K562 (cell line): ENCODE data around the gene TERT.

ENCODE experiments used
- CHD4 ChIP-seq: fragments of 200-600 bp; sonication (generic); IDR thresholded peaks from 3 replicates; pipeline ENCODE4 v1.6.1; 2012; ENCODE audit warnings: low read depth, mild to moderate bottlenecking, mixed read lengths, low read length, inconsistent platforms; ENCODE audit not compliant: insufficient read depth, insufficient replicate concordance, poor library complexity, severe bottlenecking
- CTCF ChIP-seq, 3 experiments: IDR thresholded peaks in 2 of 3; conservative IDR thresholded peaks in 1 of 3; 2 replicates each; pipeline ENCODE4 v1.5.1; 2011 to 2012; ENCODE audit warnings: low read length in 3 of 3, mild to moderate bottlenecking in 3 of 3, control low read depth in 2 of 3, improper control_type of control experiment in 1 of 3, inconsistent platforms in 1 of 3, low read depth in 1 of 3, mixed read lengths in 1 of 3, moderate library complexity in 1 of 3; ENCODE audit not compliant: insufficient read depth in 2 of 3
- EGR1 ChIP-seq: fragments of 450-650 bp; conservative IDR thresholded peaks from 2 replicates; pipeline ENCODE4 v1.6.1; 2017; ENCODE audit warnings: mild to moderate bottlenecking
- GABPA ChIP-seq: fragments of 200-800 bp; sonication (Bioruptor generic); conservative IDR thresholded peaks from 2 replicates; pipeline ENCODE4 v1.6.1; 2016; ENCODE audit warnings: low read depth, missing genetic modification characterization, missing compliant biosample characterization
- MAFF ChIP-seq: IDR thresholded peaks from 2 replicates; pipeline ENCODE4 v1.6.1; 2012; ENCODE audit warnings: low read length, improper control_type of control experiment
- POLR2A ChIP-seq: fragments of 450-650 bp; conservative IDR thresholded peaks from 2 replicates; pipeline ENCODE4 v1.6.1; 2016
- ZNF263 ChIP-seq: sonication (generic); formaldehyde crosslinking; IDR thresholded peaks from 2 replicates; pipeline ENCODE4 v1.8.0; 2022; ENCODE audit warnings: mild to moderate bottlenecking, missing genetic modification reagents, borderline replicate concordance
- TF ChIP-seq, protein P1 (sequence below): fragments of 450-650 bp; IDR thresholded peaks from 2 replicates; pipeline ENCODE4 v1.6.1; 2018; ENCODE audit warnings: mild to moderate bottlenecking, low read depth; ENCODE audit not compliant: partially characterized antibody

DNA sequence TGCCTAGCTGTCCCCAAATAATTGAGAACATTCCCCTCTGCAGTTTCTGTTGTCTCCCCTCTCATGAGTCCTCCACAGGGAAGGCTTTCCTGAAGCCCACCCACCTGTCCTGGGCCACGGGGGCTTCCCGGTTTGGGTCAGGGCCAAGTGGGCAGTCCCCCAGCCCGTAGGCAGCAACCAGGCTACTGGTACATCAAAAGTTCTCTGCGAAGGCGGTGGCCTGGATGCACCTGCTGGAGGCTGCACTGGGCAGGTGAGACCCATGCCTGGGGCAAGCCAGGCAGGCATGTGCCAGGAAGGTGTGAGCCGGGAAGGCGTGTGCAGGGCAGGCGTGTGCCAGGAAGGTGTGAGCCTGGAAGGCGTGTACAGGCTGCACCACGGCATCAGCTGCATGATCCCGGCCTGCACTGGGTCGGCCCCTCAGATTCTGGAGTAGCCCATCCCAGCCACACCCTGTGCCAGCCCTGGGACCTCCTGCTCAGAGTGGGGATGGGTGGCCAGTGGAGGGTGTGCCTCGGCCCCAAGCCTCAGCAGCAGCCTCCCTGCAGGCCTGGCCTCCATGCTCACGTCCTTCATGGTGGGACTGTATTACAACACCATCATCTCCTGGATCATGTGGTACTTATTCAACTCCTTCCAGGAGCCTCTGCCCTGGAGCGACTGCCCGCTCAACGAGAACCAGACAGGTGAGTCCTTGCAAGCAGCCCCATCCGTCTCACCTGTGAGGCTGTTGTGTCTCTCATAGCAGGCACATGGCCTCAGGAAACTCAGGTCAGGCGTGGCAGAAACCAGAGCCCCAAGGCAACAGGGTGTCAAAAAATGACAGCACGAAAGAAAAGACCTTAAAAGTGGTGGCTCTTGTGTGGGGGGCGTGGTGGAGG, 84.7 kb downstream of the TERT start:
- no peak for TF ChIP-seq CHD4
- TF ChIP-seq, protein P1, sequence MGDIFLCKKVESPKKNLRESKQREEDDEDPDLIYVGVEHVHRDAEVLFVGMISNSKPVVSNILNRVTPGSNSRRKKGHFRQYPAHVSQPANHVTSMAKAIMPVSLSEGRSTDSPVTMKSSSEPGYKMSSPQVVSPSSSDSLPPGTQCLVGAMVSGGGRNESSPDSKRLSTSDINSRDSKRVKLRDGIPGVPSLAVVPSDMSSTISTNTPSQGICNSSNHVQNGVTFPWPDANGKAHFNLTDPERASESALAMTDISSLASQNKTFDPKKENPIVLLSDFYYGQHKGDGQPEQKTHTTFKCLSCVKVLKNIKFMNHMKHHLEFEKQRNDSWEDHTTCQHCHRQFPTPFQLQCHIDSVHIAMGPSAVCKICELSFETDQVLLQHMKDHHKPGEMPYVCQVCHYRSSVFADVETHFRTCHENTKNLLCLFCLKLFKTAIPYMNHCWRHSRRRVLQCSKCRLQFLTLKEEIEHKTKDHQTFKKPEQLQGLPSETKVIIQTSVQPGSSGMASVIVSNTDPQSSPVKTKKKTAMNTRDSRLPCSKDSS = no peak
- TF ChIP-seq GABPA = no peak
- no peak for TF ChIP-seq EGR1
- no peak for TF ChIP-seq MAFF
- no peak for TF ChIP-seq CTCF (IDR thresholded peaks at IDR 0.05 in 2 of 3, conservative IDR thresholded peaks at IDR 0.05 in 1 of 3; ENCODE audit: insufficient read depth in 2 of 3, low read depth in 1 of 3, low read length in 3 of 3)
- no peak for TF ChIP-seq ZNF263 (CRISPR knock-in tag)
- no peak for TF ChIP-seq POLR2A
